SK-N-MC (cell line): Measurements from ENCODE around the gene RNU7-1.
A peak's percentile ranks its signal among the peaks of the same experiment; 100 is the strongest.

Experiments used
- EZH2 ChIP-seq: fragments of 200-600 bp; sonication (generic); IDR thresholded peaks from one replicate; pipeline ENCODE4 v1.6.1; 2017; ENCODE audit warnings: antibody characterized with exemption
- POLR2AphosphoS5 ChIP-seq: IDR thresholded peaks from 2 replicates; pipeline ENCODE4 v1.6.1; 2012; ENCODE audit warnings: mild to moderate bottlenecking, low read depth, low read length, borderline replicate concordance

DNA sequence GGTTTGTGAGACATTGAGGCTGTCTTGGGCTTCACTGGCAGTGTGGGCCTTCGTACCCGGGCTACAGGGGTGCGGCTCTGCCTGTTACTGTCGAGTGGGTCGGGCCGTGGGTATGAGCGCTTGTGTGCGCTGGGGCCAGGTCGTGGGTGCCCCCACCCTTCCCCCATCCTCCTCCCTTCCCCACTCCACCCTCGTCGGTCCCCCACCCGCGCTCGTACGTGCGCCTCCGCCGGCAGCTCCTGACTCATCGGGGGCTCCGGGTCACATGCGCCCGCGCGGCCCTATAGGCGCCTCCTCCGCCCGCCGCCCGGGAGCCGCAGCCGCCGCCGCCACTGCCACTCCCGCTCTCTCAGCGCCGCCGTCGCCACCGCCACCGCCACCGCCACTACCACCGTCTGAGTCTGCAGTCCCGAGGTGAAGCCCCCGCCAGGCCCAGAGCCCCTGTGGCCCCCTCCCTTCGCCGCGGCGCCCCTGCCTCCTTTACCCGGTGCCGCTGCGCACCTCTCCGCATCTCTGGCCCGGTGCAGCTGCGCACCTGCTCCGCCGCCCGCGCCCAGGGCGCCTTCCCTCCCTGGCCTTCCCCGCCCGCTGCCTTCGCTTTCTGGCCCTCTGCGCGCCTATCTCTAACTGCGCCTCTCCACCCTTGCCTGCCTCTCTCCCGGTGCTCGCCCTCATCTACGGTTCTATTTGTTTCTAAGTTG, 29.2 kb upstream of the RNU7-1 start, which contains the start of gene ENO2:
- peak; percentile 25; the same call in 1 of the 2 replicates for TF ChIP-seq POLR2AphosphoS5
- TF ChIP-seq EZH2, result no peak
